Neural progenitor cell (in vitro differentiated cells): ENCODE data around the gene CYSTM1.
"Not testable (repeated sequence)": the region's sequence is repeated elsewhere in the genome, so short reads cannot be mapped to it uniquely, and the experiment has no call there.

Experiments
- CTCF ChIP-seq: fragments of 200-600 bp; sonication (generic); IDR thresholded peaks from 2 replicates; pipeline ENCODE4 v1.5.1; 2017; ENCODE audit warnings: antibody characterized with exemption, mild to moderate bottlenecking
- EZH2 ChIP-seq: fragments of 200-600 bp; sonication (generic); IDR thresholded peaks from 2 replicates; pipeline ENCODE4 v1.6.1; 2017; ENCODE audit warnings: antibody characterized with exemption, mild to moderate bottlenecking, moderate library complexity

DNA sequence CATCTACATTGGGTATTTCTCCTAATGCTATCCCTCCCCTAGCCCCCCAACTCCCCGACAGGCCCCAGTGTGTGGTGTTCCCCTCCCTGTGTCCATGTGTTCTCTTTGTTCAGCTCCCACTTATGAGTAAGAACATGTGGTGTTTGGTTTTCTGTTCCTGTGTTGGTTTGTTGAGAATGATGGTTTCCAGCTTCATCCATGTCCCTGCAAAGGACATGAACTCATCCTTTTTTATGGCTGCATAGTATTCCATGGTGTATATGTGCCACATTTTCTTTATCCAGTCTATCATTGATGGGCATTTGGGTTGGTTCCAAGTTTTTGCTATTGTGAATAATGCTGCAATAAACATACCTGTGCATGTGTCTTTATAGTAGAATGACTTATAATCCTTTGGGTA, 23.9 kb downstream of the CYSTM1 start:
- not testable (repeated sequence) for TF ChIP-seq CTCF, EZH2
